ENCODE measurements around the gene PDE5A. TPM values are rescaled to one million over a fixed set of nuclear protein-coding genes. Genes with fewer than 3 reads are reported as not detected.

PDE5A gene
- total RNA-seq, 1 donor from 2014 or later: 9.1 TPM

DNA sequence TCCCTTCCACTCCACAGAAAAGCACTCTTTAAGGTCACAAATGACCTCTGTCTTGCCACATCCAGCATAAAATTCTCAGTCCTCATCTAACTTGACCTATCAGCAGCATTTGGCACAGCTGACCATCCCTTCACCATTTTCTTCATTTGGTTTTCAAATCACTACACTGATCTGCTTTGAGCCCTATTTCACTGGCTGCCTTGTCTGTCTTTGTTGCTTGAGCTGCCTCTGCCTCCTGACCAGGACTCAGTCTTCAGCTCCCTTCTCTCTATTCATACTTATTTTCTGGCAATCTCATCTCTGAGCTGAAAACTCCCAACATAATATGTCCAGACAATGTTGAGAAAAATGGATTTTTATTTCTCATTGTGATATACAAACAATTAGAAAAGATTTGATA lies 27.7 kb upstream of the PDE5A start:
- no peaks in the 10 kb centered on the region for H3K27me3 Mint-ChIP-seq (ENCODE audit: unreplicated experiment)
- H3K4me3 Mint-ChIP-seq (ENCODE audit: unreplicated experiment): no peak overlapping the region
- H3K27ac Mint-ChIP-seq (ENCODE audit: unreplicated experiment): no peak overlapping the region
- peaks cover 9% of the 10 kb centered on the region for H3K4me1 Mint-ChIP-seq (ENCODE audit: unreplicated experiment)
- DNase-seq (ENCODE audit: extremely low spot score, unreplicated experiment): no peak
- H3K36me3 Mint-ChIP-seq (ENCODE audit: unreplicated experiment): no peaks in the 10 kb centered on the region
- TF ChIP-seq, protein P1, sequence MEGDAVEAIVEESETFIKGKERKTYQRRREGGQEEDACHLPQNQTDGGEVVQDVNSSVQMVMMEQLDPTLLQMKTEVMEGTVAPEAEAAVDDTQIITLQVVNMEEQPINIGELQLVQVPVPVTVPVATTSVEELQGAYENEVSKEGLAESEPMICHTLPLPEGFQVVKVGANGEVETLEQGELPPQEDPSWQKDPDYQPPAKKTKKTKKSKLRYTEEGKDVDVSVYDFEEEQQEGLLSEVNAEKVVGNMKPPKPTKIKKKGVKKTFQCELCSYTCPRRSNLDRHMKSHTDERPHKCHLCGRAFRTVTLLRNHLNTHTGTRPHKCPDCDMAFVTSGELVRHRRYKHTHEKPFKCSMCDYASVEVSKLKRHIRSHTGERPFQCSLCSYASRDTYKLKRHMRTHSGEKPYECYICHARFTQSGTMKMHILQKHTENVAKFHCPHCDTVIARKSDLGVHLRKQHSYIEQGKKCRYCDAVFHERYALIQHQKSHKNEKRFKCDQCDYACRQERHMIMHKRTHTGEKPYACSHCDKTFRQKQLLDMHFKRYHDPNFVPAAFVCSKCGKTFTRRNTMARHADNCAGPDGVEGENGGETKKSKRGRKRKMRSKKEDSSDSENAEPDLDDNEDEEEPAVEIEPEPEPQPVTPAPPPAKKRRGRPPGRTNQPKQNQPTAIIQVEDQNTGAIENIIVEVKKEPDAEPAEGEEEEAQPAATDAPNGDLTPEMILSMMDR (IDR thresholded peaks at IDR 0.05): no peak
- H3K9me3 Mint-ChIP-seq (ENCODE audit: unreplicated experiment): no peaks in the 10 kb centered on the region

- H3K4me3 Mint-ChIP-seq (ENCODE audit: unreplicated experiment): no peak overlapping the region
- TF ChIP-seq, protein P1 (IDR thresholded peaks at IDR 0.05): no peak
- H3K36me3 Mint-ChIP-seq (ENCODE audit: unreplicated experiment): no peaks in the 10 kb centered on the region
- no peaks in the 10 kb centered on the region for H3K27me3 Mint-ChIP-seq (ENCODE audit: unreplicated experiment)
- no peaks in the 10 kb centered on the region for H3K9me3 Mint-ChIP-seq (ENCODE audit: unreplicated experiment)
- DNase-seq (ENCODE audit: extremely low spot score, unreplicated experiment): no peak
- H3K27ac Mint-ChIP-seq (ENCODE audit: unreplicated experiment): no peak overlapping the region
- peaks cover 9% of the 10 kb centered on the region for H3K4me1 Mint-ChIP-seq (ENCODE audit: unreplicated experiment)
Observed at GRCh38 chr4:119655111-119655837, 26.7 kb upstream of the PDE5A start.

DNA sequence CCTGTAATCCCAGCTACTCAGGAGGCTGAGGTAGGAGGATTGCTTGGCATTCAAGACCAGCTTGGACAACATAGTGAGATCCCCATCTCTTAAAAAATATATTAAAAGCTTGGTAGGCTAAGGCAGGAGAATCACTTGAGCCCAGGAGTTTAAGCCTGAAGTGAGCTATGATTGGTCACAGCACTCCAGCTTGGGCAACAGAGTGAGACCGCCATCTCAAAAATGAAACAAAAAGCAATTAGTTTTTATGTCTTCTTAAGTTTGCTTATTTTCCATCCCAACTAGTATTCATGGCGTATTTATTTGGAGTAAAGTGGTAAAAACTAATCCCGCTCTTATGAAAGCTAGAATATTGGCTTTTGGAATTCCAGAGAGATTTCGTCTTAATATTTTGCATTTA lies 25.4 kb upstream of the PDE5A start:
- TF ChIP-seq, protein P1 (IDR thresholded peaks at IDR 0.05): no peak
- H3K9me3 Mint-ChIP-seq (ENCODE audit: unreplicated experiment): no peaks in the 10 kb centered on the region
- DNase-seq (ENCODE audit: extremely low spot score, unreplicated experiment): no peak
- no peaks in the 10 kb centered on the region for H3K27me3 Mint-ChIP-seq (ENCODE audit: unreplicated experiment)
- no peaks in the 10 kb centered on the region for H3K4me1 Mint-ChIP-seq (ENCODE audit: unreplicated experiment)
- no peak overlapping the region for H3K4me3 Mint-ChIP-seq (ENCODE audit: unreplicated experiment)
- H3K36me3 Mint-ChIP-seq (ENCODE audit: unreplicated experiment): no peaks in the 10 kb centered on the region
- no peak overlapping the region for H3K27ac Mint-ChIP-seq (ENCODE audit: unreplicated experiment)

DNA sequence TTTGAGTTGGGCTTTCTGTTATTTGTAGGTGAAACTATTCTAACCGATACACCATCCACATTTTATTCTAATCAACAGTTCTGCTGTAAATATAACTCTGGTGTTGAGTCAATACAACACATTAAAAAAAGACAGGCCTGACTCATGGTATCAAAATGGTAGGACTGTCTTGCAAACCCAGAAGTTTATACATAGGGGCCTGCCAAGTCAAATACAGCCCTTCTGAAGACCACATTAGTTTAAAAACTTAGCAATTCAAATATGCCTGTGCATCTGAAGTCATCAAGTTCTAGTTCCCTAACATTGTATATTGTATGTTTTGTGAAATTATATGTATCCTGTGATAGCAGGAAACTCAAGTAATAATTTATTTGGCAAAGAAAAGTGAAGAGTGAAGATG lies 24.4 kb upstream of the PDE5A start:
- H3K9me3 Mint-ChIP-seq (ENCODE audit: unreplicated experiment): no peaks in the 10 kb centered on the region
- H3K27me3 Mint-ChIP-seq (ENCODE audit: unreplicated experiment): no peaks in the 10 kb centered on the region
- TF ChIP-seq, protein P1 (IDR thresholded peaks at IDR 0.05): no peak
- no peak overlapping the region for H3K27ac Mint-ChIP-seq (ENCODE audit: unreplicated experiment)
- no peaks in the 10 kb centered on the region for H3K4me1 Mint-ChIP-seq (ENCODE audit: unreplicated experiment)
- no peak for DNase-seq (ENCODE audit: extremely low spot score, unreplicated experiment)
- H3K36me3 Mint-ChIP-seq (ENCODE audit: unreplicated experiment): no peaks in the 10 kb centered on the region
- no peak overlapping the region for H3K4me3 Mint-ChIP-seq (ENCODE audit: unreplicated experiment)

GRCh38 chr4:119648398-119648797 lies 19.8 kb upstream of the PDE5A start:
- DNase-seq (ENCODE audit: extremely low spot score, unreplicated experiment): no peak
- TF ChIP-seq, protein P1 (IDR thresholded peaks at IDR 0.05): no peak
- no peak overlapping the region for H3K4me3 Mint-ChIP-seq (ENCODE audit: unreplicated experiment)
- H3K36me3 Mint-ChIP-seq (ENCODE audit: unreplicated experiment): no peaks in the 10 kb centered on the region
- no peaks in the 10 kb centered on the region for H3K27me3 Mint-ChIP-seq (ENCODE audit: unreplicated experiment)
- H3K4me1 Mint-ChIP-seq (ENCODE audit: unreplicated experiment): no peaks in the 10 kb centered on the region
- H3K27ac Mint-ChIP-seq (ENCODE audit: unreplicated experiment): no peak overlapping the region
- H3K9me3 Mint-ChIP-seq (ENCODE audit: unreplicated experiment): no peaks in the 10 kb centered on the region

Data from osteocyte (in vitro differentiated cells).